ENCODE measurements around the gene ATL2.
"Not testable (repeated sequence)": the region's sequence is repeated elsewhere in the genome, so short reads cannot be mapped to it uniquely, and the experiment has no call there.

ATL2 gene

GRCh38 chr2:38277245-38278116 lies 99.6 kb downstream of the ATL2 start:
- no peak for DNase-seq (ENCODE audit: low read depth in 3 of 3, low spot score in 1 of 3)

DNA sequence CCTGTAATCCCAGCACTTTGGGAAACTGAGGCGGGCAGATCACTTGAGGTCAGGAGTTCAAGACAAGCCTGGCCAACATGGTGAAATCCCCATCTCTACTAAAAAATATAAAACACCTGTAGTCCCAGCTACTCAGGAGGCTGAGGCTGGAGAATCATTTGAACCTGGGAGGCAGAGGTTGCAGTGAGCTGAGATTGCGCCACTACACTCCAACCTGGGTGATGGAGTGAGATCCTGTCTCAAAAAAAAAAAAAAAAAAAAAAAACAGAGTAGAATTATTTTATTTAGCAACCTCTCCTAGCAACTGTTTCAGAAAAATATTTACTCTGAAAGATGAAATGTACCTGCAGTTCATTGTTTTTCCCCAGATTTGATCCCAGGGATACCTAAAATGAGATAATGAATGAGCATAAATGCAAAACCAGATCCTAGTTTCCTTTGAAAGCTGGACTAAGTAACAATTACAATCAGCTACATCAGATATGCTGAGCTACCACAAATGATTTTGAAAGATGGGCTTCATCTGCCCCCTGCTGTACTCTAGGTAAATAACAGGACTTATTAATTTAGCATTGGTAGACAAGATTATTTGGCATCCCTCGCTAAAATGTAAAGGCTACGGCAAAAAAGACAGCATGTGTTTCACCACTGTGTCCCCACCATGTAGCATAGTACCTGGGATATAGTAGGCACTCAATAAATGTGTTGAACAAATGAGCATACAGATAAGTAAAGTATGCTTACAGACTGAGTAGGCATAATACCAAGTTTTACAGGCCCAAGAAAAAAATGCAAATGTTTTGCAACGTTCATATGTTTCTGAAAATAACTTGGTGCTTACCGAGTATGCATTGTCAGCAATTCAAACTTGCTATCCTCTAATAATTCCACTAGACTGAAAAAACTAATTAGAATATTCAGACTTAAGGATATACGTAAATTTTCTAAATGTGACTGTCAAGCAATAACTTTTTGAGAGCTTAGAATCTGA lies 102.5 kb downstream of the ATL2 start:
- DNase-seq (ENCODE audit: low read depth in 3 of 3, low spot score in 1 of 3): no peak

GRCh38 chr2:38271697-38272096 lies 105.4 kb downstream of the ATL2 start:
- no peak for DNase-seq (ENCODE audit: low read depth in 3 of 3, low spot score in 1 of 3)

- no peak for DNase-seq (ENCODE audit: low read depth in 3 of 3, low spot score in 1 of 3)
These were observed 107.7 kb downstream of the ATL2 start for GRCh38 chr2:38269421-38269820.

DNA sequence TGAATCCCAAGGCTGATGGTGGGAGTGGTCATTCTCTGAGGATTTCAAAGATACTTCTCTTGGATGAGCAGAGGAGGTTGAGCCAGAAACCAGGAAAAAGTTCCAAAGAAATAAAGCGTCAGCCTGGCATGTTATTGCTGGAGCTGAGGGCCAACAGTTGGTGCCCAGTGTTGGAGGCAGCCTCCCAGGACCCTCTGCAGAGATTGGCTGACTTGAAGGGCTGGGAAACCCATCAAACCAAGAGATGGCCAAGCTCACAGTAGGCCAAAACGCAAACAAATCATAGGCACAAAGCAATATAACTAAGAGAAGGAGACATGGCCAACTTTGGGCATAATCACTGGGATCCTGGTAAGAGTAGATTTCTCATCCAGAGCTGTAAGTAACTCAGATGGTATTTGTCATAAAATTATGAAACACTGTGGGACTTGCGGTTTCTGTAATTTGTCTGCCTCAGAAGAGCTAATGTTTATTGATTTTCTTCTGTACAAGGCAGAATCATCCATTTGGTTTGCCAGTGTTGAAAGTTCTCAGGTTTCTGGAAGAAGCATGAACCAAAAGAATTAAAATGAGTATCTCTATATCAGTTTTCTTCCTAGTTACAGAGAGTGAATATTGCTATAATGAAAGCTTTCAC lies 108.3 kb downstream of the ATL2 start:
- no peak for DNase-seq (ENCODE audit: low read depth in 3 of 3, low spot score in 1 of 3)

DNA sequence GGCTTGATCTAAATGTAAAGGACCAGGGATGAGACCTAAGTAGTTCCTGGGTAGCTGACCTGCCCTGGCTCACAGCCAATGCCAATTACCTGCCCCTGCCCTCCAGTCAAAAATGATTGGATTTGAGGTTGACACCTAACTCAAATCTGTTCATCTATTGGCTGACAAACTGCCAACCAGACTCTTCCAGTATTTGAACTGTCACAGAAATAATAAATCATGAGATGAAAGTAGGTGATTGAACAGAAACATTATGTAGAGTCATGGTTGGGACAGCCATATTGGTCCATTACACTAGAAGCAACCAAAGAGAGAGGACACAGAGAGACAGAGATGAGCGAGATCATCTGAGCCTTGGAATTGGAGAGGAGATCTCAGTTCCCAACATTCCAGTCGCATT lies 109.1 kb downstream of the ATL2 start:
- DNase-seq (ENCODE audit: low read depth in 3 of 3, low spot score in 1 of 3): no peak

- no peak for DNase-seq (ENCODE audit: low read depth in 3 of 3, low spot score in 1 of 3)
These were observed 109.7 kb downstream of the ATL2 start for GRCh38 chr2:38267270-38267925.

GRCh38 chr2:38266382-38267061 lies 110.6 kb downstream of the ATL2 start:
- no peak for DNase-seq (ENCODE audit: low read depth in 3 of 3, low spot score in 1 of 3)

DNA sequence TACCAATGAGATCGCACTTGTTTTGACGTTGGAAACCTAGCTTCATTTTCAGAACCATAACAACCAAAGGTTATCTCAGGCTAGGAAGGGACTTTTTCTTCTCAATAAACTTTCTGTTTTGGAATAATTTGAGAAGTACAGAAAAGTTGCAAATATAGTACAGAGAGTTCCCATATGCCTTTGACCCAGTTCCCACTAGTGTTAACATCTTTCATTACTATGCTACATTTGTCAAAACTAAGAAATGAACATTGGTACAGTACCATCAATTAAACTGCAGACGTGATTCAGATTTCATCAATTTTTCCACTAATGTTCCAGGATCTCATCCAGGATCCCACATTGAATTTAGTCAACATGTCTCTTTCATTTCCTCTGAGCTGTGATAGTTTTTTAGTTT lies 111.6 kb downstream of the ATL2 start:
- DNase-seq (ENCODE audit: low read depth in 3 of 3, low spot score in 1 of 3): no peak

DNA sequence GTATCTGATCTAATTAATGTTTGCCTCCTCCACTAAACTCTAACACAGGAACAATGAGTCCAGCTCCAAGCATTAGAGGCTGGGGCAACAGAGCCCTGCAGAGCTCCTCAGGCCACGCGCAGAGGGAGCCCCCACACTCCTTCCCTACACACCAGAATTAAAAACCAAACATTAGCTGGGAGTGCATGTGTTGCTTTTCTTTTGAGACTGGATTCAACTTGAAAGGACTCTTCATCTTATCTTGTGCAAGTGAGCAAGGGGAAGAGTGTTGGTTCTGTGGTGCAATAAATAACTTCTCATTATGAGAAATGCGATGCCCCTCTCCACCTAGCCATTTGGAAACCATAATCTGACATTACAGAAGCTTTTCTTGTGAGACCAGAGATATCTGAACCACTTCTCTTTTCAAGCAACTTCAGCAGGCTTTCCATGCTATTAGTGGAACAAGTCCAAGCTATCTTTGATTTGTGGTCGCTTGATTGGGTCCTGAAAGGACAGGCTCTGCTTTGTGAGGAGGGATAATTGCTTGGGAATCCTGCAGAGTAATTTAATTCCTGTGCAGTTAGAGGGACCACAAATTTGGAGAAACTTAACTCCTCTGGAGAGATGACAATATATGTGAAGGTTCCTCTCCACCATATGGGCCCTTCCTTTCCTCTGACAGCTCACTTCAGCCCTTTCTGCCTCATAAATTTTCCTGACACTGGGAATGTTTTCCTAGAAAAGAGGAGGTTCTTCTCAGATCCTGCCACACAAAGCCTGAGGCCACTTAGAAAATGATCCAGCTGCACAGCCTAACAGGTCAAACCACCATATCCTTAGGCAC lies 112.5 kb downstream of the ATL2 start:
- DNase-seq (ENCODE audit: low read depth in 3 of 3, low spot score in 1 of 3): no peak

GRCh38 chr2:38263293-38263692 lies 113.8 kb downstream of the ATL2 start:
- DNase-seq (ENCODE audit: low read depth in 3 of 3, low spot score in 1 of 3): no peak

DNA sequence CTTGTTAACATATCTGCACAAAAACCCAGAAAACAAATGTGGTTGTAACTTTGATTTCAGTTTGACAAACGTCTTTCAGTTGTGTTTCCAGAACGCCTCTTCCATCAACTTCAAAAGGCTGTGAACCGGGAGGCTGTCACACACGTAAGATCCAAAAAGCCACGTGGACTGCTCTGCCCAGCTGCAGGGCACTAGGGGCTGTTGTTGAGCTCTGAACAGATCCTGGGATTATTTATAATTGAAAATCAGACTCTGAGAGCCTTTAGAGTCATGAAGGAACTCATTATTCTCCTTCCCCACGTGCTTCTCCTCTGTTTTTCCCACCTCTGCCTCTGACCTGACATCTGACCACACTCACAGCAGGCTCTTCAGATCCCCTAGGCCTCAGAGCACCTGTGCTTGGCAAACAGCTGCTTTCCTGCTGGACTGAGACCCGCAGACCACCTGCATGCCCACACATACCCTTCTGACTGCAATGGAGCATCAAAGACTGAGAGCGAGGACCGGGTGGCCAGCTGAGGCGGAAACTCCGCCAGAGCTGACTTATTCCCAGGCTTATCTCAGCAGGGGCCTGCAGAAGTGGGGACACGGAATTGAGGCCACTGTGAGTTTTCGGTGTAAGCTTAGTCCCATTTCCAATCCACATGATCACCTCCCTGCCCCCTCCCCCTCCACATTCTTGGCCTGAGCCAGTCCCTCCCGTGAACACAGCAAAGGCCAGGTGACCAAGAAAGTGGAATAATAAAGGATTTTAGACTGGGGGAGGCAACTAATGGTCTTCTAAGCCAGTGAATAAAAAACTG lies 114.8 kb downstream of the ATL2 start:
- DNase-seq (ENCODE audit: low read depth in 3 of 3, low spot score in 1 of 3): no peak

DNA sequence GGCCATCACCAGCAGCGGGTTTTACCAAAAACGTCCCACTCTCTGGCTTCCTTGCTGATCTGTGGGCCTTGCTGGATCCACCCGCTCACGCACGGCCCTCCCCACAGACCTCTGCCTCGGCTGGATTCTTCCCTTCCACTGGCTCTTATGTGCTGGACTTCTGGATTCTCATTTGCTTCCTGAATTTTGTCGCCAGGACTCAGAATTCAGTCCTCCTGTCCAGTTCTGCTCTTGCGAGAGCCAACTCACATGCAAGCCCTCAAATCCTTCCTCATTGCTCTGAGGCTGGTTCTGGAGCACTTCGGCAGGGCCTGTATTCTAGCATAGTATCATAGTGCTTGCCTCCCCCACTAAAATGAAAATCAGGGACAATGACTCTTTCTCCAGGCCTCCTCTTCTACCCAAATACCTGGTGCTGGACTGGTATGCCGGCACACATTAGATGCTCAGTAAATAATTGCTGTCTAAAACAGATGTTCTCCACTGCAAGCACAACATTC lies 115.5 kb downstream of the ATL2 start:
- DNase-seq (ENCODE audit: low read depth in 3 of 3, low spot score in 1 of 3): no peak

DNA sequence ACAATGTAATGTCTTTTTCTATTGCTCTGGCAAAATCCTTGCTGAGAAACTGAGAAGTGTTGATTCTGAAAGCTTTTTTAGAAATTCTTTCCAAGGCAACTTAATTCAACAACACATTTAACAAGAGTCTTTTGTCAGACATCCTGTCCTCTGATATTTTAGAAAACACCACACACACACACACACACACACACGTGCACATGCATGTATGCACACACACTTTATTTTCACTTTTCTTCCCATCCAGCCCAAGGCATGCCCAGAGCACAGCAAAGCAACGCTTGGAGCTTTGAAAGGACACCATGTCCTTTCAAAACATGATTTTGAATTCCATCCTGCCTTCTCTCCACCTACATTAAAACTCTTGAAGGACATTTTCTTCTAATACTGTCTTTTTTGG lies 116.1 kb downstream of the ATL2 start:
- DNase-seq (ENCODE audit: low read depth in 3 of 3, low spot score in 1 of 3): no peak

DNA sequence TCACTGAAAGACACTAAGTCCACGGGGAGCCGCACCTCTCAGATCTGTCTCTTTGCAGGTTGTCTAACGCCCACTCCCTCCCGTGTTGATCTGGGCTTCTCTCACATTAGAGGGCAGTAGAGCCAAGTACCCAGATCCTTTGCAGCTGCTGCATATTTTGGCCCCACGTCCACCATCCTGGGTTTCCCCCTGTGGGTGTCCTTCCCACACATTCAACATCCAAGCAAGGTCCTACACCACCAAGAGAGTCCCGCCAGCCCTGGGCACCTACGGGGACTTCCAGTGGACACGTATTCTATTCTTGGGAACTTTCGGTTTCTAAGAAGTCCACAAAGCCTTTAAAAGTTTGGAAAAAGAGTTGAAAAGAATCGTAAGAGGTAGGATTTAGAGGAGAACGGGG lies 116.6 kb downstream of the ATL2 start:
- no peak for DNase-seq (ENCODE audit: low read depth in 3 of 3, low spot score in 1 of 3)

- no peak for DNase-seq (ENCODE audit: low read depth in 3 of 3, low spot score in 1 of 3)
These were observed 117.8 kb downstream of the ATL2 start for GRCh38 chr2:38259311-38259710.

- not testable (repeated sequence) for DNase-seq (ENCODE audit: low read depth in 3 of 3, low spot score in 1 of 3)
These were observed 119.4 kb downstream of the ATL2 start for GRCh38 chr2:38257680-38258079.

- no peak for DNase-seq (ENCODE audit: low read depth in 3 of 3, low spot score in 1 of 3)
These were observed 120.5 kb downstream of the ATL2 start for GRCh38 chr2:38256610-38257009.

DNA sequence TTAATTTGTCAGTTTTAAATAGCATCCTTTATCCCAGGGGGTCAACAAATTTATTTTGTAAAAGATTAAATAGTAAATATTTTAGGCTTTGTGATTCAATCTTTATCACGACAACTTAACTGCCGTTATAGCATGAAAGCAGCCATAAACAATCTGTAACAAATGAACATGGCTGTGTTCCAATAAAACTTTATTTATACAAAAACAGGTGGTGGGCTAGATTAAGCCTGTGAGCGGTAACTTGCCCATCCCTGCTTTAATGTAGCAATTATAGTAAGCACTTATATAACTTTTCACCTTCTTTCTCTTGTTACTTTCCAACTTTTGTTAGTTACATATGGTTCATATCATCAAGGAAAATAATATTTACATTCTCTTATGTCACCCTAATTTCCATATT lies 121.9 kb downstream of the ATL2 start:
- DNase-seq (ENCODE audit: low read depth in 3 of 3, low spot score in 1 of 3): no peak

All from stimulated activated CD4-positive, alpha-beta T cell treated with anti-CD3 and anti-CD28 coated beads, TNF-alpha, amount 100 ng/mL, for 1 hour (primary cell).